ENCODE results near the gene MBNL1.
"Not testable (repeated sequence)": the region's sequence is repeated elsewhere in the genome, so short reads cannot be mapped to it uniquely, and the experiment has no call there.

Gene MBNL1

GRCh38 chr3:152428577-152428976, 159.8 kb downstream of the MBNL1 start:
- DNase-seq (ENCODE audit: low read depth) = no peak
- no peak for TF ChIP-seq CTCF (IDR thresholded peaks at IDR 0.05; ENCODE audit: low read depth, low read length, missing control alignments)

GRCh38 chr3:152430223-152431002, 161.7 kb downstream of the MBNL1 start:
- H3K4me3 ChIP-seq (ENCODE audit: low read depth, low read length) = no peak overlapping the region
- TF ChIP-seq CTCF (IDR thresholded peaks at IDR 0.05; ENCODE audit: low read depth, low read length, missing control alignments) = no peak
- DNase-seq (ENCODE audit: low read depth) = no peak
- in situ Hi-C loops (cut with HindIII; ENCODE audit: low sequenced_read_pairs) = no loop called here

More at GRCh38 chr3:152428577-152428976, 159.8 kb downstream of the MBNL1 start:
- in situ Hi-C loops (cut with HindIII; ENCODE audit: low sequenced_read_pairs) = no loop called here
- no peak overlapping the region for H3K4me3 ChIP-seq (ENCODE audit: low read depth, low read length)

- no peak overlapping the region for H3K4me3 ChIP-seq (ENCODE audit: low read depth, low read length)
- DNase-seq (ENCODE audit: low read depth) = no peak
- no peak for TF ChIP-seq CTCF (IDR thresholded peaks at IDR 0.05; ENCODE audit: low read depth, low read length, missing control alignments)
- in situ Hi-C loops (cut with HindIII; ENCODE audit: low sequenced_read_pairs) = no loop called here
Observed at GRCh38 chr3:152434142-152434541, 165.4 kb downstream of the MBNL1 start.

- DNase-seq (ENCODE audit: low read depth); H3K4me3 ChIP-seq (ENCODE audit: low read depth, low read length); in situ Hi-C loops (cut with HindIII; ENCODE audit: low sequenced_read_pairs): not testable (repeated sequence)
Observed at GRCh38 chr3:152435210-152435609, 166.5 kb downstream of the MBNL1 start.

GRCh38 chr3:152436707-152437590, 168.2 kb downstream of the MBNL1 start:
- H3K4me3 ChIP-seq (ENCODE audit: low read depth, low read length) = no peak overlapping the region
- DNase-seq (ENCODE audit: low read depth) = no peak
- TF ChIP-seq CTCF (IDR thresholded peaks at IDR 0.05; ENCODE audit: low read depth, low read length, missing control alignments) = no peak
- in situ Hi-C loops (cut with HindIII; ENCODE audit: low sequenced_read_pairs) = no loop called here

GRCh38 chr3:152438181-152438580, 169.5 kb downstream of the MBNL1 start:
- TF ChIP-seq CTCF (IDR thresholded peaks at IDR 0.05; ENCODE audit: low read depth, low read length, missing control alignments) = no peak

GRCh38 chr3:152438706-152439105, 170.0 kb downstream of the MBNL1 start:
- in situ Hi-C loops (cut with HindIII; ENCODE audit: low sequenced_read_pairs) = no loop called here
- H3K4me3 ChIP-seq (ENCODE audit: low read depth, low read length) = no peak overlapping the region
- no peak for TF ChIP-seq CTCF (IDR thresholded peaks at IDR 0.05; ENCODE audit: low read depth, low read length, missing control alignments)
- no peak for DNase-seq (ENCODE audit: low read depth)

More at GRCh38 chr3:152438181-152438580, 169.5 kb downstream of the MBNL1 start:
- no peak overlapping the region for H3K4me3 ChIP-seq (ENCODE audit: low read depth, low read length)
- DNase-seq (ENCODE audit: low read depth) = no peak
- in situ Hi-C loops (cut with HindIII; ENCODE audit: low sequenced_read_pairs) = no loop called here

GRCh38 chr3:152440243-152440642, 171.5 kb downstream of the MBNL1 start:
- H3K4me3 ChIP-seq (ENCODE audit: low read depth, low read length); DNase-seq (ENCODE audit: low read depth); in situ Hi-C loops (cut with HindIII; ENCODE audit: low sequenced_read_pairs): not testable (repeated sequence)
